ENCODE measurements around the gene CYB561D2.

DNA sequence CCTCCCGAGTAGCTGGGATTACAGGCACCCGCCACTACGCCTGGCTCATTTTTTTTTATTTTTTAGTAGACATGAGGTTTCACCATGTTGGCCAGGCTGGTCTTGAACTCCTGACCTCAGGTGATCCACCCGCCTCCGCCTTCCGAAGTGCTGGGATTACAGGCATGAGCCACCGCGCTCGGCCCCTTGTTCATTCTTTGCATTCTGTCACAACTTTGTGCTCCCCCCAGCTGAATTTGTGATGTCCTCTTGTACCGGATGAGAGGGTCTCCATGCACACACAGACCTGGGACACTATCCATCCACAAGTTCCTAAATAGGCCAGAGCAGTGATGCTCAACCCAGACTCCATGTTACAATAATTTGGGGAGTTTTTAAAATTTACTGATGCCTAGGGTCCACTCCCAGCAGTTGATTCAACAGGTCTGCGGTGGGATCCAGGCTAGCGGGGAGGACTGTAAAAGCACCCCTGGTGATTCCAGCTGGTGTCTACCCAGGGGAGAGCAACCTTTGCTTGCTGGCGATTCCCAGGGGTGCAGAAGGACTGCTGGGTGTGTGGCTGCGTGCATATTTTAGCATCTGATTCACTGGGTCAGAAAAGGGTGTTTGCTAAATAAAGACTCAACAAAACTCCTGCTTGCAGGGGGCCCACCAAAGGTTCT lies 11.0 kb upstream of the CYB561D2 start:
- TF ChIP-seq POLR2A (IDR thresholded peaks at IDR 0.05): no peak
- TF ChIP-seq, protein P1, sequence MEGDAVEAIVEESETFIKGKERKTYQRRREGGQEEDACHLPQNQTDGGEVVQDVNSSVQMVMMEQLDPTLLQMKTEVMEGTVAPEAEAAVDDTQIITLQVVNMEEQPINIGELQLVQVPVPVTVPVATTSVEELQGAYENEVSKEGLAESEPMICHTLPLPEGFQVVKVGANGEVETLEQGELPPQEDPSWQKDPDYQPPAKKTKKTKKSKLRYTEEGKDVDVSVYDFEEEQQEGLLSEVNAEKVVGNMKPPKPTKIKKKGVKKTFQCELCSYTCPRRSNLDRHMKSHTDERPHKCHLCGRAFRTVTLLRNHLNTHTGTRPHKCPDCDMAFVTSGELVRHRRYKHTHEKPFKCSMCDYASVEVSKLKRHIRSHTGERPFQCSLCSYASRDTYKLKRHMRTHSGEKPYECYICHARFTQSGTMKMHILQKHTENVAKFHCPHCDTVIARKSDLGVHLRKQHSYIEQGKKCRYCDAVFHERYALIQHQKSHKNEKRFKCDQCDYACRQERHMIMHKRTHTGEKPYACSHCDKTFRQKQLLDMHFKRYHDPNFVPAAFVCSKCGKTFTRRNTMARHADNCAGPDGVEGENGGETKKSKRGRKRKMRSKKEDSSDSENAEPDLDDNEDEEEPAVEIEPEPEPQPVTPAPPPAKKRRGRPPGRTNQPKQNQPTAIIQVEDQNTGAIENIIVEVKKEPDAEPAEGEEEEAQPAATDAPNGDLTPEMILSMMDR (IDR thresholded peaks at IDR 0.05 in 4 of 5, conservative IDR thresholded peaks at IDR 0.05 in 1 of 5): no peak

Measured in gastrocnemius medialis (tissue), 4 donors.